Heart left ventricle (tissue), 16 donors: ENCODE data around the gene CCSER1. TPM values are rescaled to one million over a fixed set of nuclear protein-coding genes. Genes with fewer than 3 reads are reported as not detected.

Source experiments
- ATAC-seq, 4 donors: fragments of 200-7000 bp; cut with Tn5 transposase; one replicate each; pipeline ENCODE4 v1.9.1; 2020 to 2022; ENCODE audit warnings: moderate library complexity in 4 of 4, mild to moderate bottlenecking in 3 of 4, moderate number of reproducible peaks in 1 of 4
- DNase-seq, 5 donors: peaks; one replicate each; pipeline ENCODE4 v3.0.0-alpha.2; 2020
- H3K27ac ChIP-seq, 12 donors: fragments of 200-600 bp; sonication (generic) in 4 of 12; one replicate each; pipeline versions ENCODE4 v1.5.0 to v1.8.0; 2016 to 2022; ENCODE audit warnings: mild to moderate bottlenecking in 2 of 12
- H3K27me3 ChIP-seq, 9 donors: fragments of 200-600 bp; sonication (generic) in 2 of 9; one replicate each; pipeline versions ENCODE4 v1.5.1 to v1.8.0; 2016 to 2022; ENCODE audit warnings: mild to moderate bottlenecking in 3 of 9
- H3K36me3 ChIP-seq, 9 donors: fragments of 200-600 bp; sonication (generic) in 2 of 9; one replicate each; pipeline versions ENCODE4 v1.5.0 to v1.8.0; 2018 to 2022; ENCODE audit warnings: mild to moderate bottlenecking in 2 of 9
- H3K4me1 ChIP-seq, 12 donors: fragments of 200-600 bp; sonication (generic) in 4 of 12; one replicate each; pipeline versions ENCODE4 v1.5.0 to v1.8.0; 2016 to 2022; ENCODE audit warnings: mild to moderate bottlenecking in 3 of 12
- H3K4me3 ChIP-seq, 12 donors: fragments of 200-600 bp; sonication (generic) in 4 of 12; one replicate each; pipeline versions ENCODE4 v1.5.0 to v1.8.0; 2017 to 2022; ENCODE audit warnings: mild to moderate bottlenecking in 9 of 12, moderate library complexity in 4 of 12
- H3K9me3 ChIP-seq, 12 donors: fragments of 200-600 bp; sonication (generic) in 4 of 12; one replicate each; pipeline versions ENCODE4 v1.5.0 to v1.8.0; 2016 to 2022; ENCODE audit warnings: mild to moderate bottlenecking in 1 of 12
- POLR2A ChIP-seq, 2 donors: fragments of 450-650 bp; IDR thresholded peaks; one replicate each; pipeline ENCODE4 v1.6.1; 2017; ENCODE audit warnings: antibody characterized with exemption in 2 of 2, mild to moderate bottlenecking in 2 of 2, moderate library complexity in 2 of 2
- WGBS, 4 donors: extraction: QIAGEN DNeasy Blood & Tissue Kit in 2 of 4; methylation state at CpG; one replicate each; pipeline versions ENCODE4 v1.1.5 to v1.1.7; 2013 to 2018; 5-methylcytosine and 5-hydroxymethylcytosine counted together
- intact Hi-C, 10 donors: fragments of 100-400 bp; cut with DNase I; formaldehyde crosslinking; loops; one replicate each; pipeline versions ENCODE4 v1.11.1 to v1.14.2; 2022
- polyA plus RNA-seq, 2 donors: library from polyadenylated mRNA; stranded (reverse); fragments of 200-250 nt; gene quantifications; one replicate each; pipeline ENCODE4 v1.2.3, GENCODE V29; 2013
- total RNA-seq, 9 donors: library from RNA; depleted of rRNA in 2 of 9; stranded (reverse); fragments of >200 nt in 2 of 9; fragmentation: NEBNext Ultra II Directional in 3 of 9; extraction: Animal tissue kit (Norgen Biotek cat#: 25700) in 3 of 9; gene quantifications; one replicate each; pipeline versions ENCODE4 v1.1.0 to v1.2.4, GENCODE V29; 2016 to 2023
- TF ChIP-seq, protein P1 (sequence below), 12 donors: fragments of 200-600 bp; sonication (generic) in 4 of 12; IDR thresholded peaks; one replicate each; pipeline versions ENCODE4 v1.5.0 to v1.8.0; 2018 to 2022; ENCODE audit warnings: antibody characterized with exemption in 12 of 12, mild to moderate bottlenecking in 5 of 12
- donor health status: ischemic (EF 13 %, LVEDD 7.1; RV severe dilation, severe dysfunction).
- donor health status: healthy with polysubstance abuse.
- donor health status: DM: no; HTN: yes; CAD: no.
- donor health status: DM: no; HTN: no; CAD: no.
- donor health status: ischemic (EF 25% LVEDD 6.9; RV normal size, moderate dysfunction).
- donor health status: ischemic (EF 25% LVEDD 5.7; RV mildly dilated, moderate dysfunction).
- donor health status: healthy.
- donor health status: DM: yes; HTN: yes; CAD: no.
- donor health status: ischemic (EF 35%, LVEDD 5.7; RV mildly dilated, moderate dysfunction).
- donor health status: nonischemic (EF 11% LVEDD 7.7; RV severe dilation, severe dysfunction).
- donor health status: DM: yes; HTN: yes; CAD: no.
- donor health status: PGD.
- donor health status: ischemic (EF 29% LVEDD 5.4; RV normal size, mild dysfunction).
- donor health status: nonischemic (EF 23%, LVEDD 6.1; RV moderate dilation, normal function).

CCSER1 gene
- total and polyA plus RNA-seq, 11 donors: 2.5 to 15.8 (median 12.2) TPM

DNA sequence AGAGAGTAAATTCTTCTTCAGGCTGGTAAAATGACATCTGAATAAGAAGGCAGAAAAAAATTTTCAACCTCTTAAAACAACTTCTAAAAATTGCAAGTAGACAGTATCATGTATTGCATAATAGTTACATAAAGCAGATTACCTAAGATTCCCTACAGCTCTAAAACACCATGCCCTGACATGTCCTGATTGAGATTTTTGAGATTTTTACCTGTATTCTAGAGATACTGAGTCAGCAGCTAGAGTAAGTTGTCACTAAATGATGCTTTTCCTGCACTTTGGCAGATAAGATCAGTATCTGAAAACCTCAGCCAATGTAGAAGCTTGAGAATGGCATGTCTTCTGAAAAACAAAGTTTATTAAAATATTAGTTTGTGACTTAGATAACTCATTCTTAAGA, 713.6 kb downstream of the CCSER1 start:
- intact Hi-C loops: no loop called here
- Histone ChIP-seq H3K4me3 (no peak overlapping the region), H3K27ac (no peak overlapping the region), H3K4me1 (peaks cover 0 to 3% (median 0%) of the 10 kb centered on the region in 12 donors), H3K27me3 (no peaks in the 10 kb centered on the region), H3K36me3 (no peaks in the 10 kb centered on the region), H3K9me3 (no peaks in the 10 kb centered on the region)
- no peak for ATAC-seq
- TF ChIP-seq, protein P1, sequence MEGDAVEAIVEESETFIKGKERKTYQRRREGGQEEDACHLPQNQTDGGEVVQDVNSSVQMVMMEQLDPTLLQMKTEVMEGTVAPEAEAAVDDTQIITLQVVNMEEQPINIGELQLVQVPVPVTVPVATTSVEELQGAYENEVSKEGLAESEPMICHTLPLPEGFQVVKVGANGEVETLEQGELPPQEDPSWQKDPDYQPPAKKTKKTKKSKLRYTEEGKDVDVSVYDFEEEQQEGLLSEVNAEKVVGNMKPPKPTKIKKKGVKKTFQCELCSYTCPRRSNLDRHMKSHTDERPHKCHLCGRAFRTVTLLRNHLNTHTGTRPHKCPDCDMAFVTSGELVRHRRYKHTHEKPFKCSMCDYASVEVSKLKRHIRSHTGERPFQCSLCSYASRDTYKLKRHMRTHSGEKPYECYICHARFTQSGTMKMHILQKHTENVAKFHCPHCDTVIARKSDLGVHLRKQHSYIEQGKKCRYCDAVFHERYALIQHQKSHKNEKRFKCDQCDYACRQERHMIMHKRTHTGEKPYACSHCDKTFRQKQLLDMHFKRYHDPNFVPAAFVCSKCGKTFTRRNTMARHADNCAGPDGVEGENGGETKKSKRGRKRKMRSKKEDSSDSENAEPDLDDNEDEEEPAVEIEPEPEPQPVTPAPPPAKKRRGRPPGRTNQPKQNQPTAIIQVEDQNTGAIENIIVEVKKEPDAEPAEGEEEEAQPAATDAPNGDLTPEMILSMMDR (IDR thresholded peaks at IDR 0.05): no peak
- no peak for TF ChIP-seq POLR2A (IDR thresholded peaks at IDR 0.05)
- no peak for DNase-seq

DNA sequence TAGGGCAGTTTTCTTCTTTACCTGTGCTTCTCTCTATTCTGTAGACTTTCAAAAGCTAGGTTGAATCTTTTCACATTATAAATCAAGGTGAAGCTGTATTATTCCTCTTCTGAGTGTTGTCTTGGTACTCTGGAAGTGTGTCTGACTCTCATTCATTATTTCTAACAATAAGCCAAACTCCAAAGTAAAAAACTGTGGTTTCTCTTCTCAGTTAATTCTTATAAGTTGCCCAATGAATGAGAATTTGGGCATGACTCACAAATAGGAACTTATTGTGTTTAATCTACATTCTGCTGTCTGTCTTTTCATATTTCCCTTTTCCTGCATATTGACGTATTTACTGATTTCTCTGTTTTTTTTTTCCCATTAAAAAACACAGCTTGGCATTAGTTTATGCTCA, 714.5 kb downstream of the CCSER1 start:
- ATAC-seq (no peak), DNase-seq (no peak)
- H3K9me3 ChIP-seq: no peaks in the 10 kb centered on the region
- peaks cover 0 to 3% (median 0%) of the 10 kb centered on the region in 12 donors for H3K4me1 ChIP-seq
- no peak overlapping the region for H3K27ac ChIP-seq
- no peak overlapping the region for H3K4me3 ChIP-seq
- TF ChIP-seq, protein P1 (IDR thresholded peaks at IDR 0.05): no peak
- TF ChIP-seq POLR2A (IDR thresholded peaks at IDR 0.05): no peak
- 62 to 69% (median 66%) methylated on average over 1 of the region's 1 CpG for WGBS, 4 donors
- intact Hi-C loops: no loop called here
- H3K27me3 ChIP-seq: no peaks in the 10 kb centered on the region
- H3K36me3 ChIP-seq: no peaks in the 10 kb centered on the region

DNA sequence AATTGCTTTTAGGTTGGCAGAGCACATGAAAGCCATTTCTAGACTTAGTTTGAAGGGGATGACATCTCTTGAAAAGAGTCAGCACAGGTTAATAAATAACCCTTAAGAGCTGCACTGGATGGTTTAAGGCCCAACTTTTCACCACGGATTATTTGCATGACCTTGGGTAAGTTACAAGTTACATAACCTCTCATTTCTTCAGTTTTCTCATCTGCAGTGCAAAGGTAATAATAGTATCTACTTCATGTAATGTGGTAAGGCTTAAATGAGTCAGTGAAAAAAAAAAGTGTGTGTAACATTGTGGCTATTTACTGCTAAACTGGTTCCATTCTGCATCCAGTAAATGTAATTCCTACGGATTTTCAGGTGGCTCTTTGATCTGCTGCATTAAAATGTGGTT, 715.8 kb downstream of the CCSER1 start:
- peaks cover 0 to 3% (median 0%) of the 10 kb centered on the region in 12 donors for H3K4me1 ChIP-seq
- H3K9me3 ChIP-seq: no peaks in the 10 kb centered on the region
- H3K27me3 ChIP-seq: no peaks in the 10 kb centered on the region
- no peak overlapping the region for H3K4me3 ChIP-seq
- no peak overlapping the region for H3K27ac ChIP-seq
- TF ChIP-seq, protein P1 (IDR thresholded peaks at IDR 0.05): no peak
- TF ChIP-seq POLR2A (IDR thresholded peaks at IDR 0.05): no peak
- 68 to 85% (median 75%) methylated on average over 2 of the region's 2 CpGs for WGBS, 4 donors
- H3K36me3 ChIP-seq: no peaks in the 10 kb centered on the region
- ATAC-seq (no peak), DNase-seq (no peak)
- intact Hi-C loops: no loop called here

DNA sequence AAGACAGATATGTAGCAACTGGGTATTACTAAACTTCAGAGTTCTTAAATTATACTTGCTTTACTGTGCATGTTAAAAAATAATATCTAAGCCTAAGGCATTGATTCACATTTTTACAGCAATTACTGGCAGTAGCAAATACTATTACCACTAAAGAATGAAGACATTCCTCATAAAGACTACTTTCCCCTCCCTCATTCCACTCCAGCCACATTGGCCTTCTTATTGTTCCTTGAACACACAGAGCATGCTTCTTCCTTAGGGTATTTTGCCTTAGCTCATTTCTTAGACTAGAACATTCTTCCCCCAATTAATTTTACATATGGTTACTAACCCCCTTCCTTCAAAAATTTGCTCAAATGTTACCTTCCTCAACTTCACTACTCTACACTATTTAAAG, 717.0 kb downstream of the CCSER1 start:
- Histone ChIP-seq H3K4me3 (no peak overlapping the region), H3K9me3 (no peaks in the 10 kb centered on the region), H3K27me3 (no peaks in the 10 kb centered on the region), H3K27ac (no peak overlapping the region), H3K4me1 (peaks cover 0 to 3% (median 0%) of the 10 kb centered on the region in 12 donors), H3K36me3 (no peaks in the 10 kb centered on the region)
- DNase-seq: no peak
- intact Hi-C loops: no loop called here
- ATAC-seq: no peak
- no peak for TF ChIP-seq POLR2A (IDR thresholded peaks at IDR 0.05)
- TF ChIP-seq, protein P1 (IDR thresholded peaks at IDR 0.05): no peak
